Daoy (cell line): ENCODE measurements around the gene DIS3L2. TPM values are rescaled to one million over a fixed set of nuclear protein-coding genes. Genes with fewer than 3 reads are reported as not detected.
A peak's percentile ranks its signal among the peaks of the same experiment; 100 is the strongest.

Experiments used
- DNase-seq: peaks from one replicate; pipeline ENCODE4 v3.0.0-alpha.2; 2015; ENCODE audit warnings: low read depth
- total RNA-seq: library from RNA; depleted of rRNA; stranded (reverse); fragments of >200 nt; shearing (Covaris generic); gene quantifications from 2 replicates; pipeline ENCODE4 v1.2.3, GENCODE V29; 2014; rRNA removed

DIS3L2 gene
- total RNA-seq, 1 experiment from 2014 or later, result 22.3 TPM

DNA sequence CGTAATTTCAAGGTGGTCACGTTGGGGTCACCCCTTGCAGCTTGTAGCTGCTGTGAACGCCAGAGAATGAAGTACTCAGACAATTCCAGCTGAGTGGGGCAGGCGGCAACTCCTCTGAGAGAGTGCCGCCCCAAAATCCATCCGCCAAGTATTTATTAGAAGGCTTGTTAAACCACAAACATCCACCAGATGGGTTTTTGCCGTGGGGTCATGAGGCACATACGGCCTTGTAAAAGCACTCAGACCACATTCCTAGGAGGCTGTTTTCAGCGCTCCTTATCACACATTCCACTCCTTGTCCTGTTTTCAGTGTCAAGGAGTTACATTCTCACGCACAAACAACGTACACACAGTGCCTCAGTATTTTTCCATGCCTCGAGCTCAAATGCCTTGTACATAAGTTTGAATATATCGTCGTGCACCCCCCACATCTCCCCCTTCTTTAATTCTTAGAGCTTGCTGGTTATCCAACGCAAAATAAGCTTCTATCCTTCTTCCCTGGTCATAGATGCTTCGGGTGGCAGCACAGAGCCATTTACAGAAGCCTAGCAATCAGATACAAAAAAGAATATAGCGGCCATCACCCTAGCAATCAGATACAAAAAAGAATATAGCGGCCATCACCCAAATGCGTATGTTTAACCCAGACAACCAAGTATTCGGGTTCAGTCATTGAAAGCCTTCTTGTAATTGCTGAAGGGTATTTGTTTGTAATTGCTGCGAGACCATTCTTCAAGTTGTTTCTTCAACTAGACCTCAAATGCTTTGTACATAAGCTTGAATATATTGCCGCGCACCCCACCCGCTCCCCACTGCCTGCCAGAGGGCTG lies 424.4 kb downstream of the DIS3L2 start:
- DNase-seq, result peak; percentile 84

- no peak for DNase-seq
These were observed 424.9 kb downstream of the DIS3L2 start for GRCh38 chr2:232386490-232386739.

Other genes with a start within 250 kb of the DIS3L2 start
- 61.8 and 64.3 TPM in 2 replicates for gene PDE6D, start 180.4 kb upstream of the DIS3L2 start, total RNA-seq
- 25.2 and 30.6 TPM in 2 replicates for gene COPS7B, start 175.3 kb upstream of the DIS3L2 start, total RNA-seq
- gene NPPC, start 35.3 kb upstream of the DIS3L2 start, total RNA-seq, result not detected in 2 replicates